GM19023 (cell line): ENCODE data around the gene TMEM141.

Experiments used
- ATAC-seq: cut with Tn5 transposase; IDR thresholded peaks from one replicate; pipeline ENCODE4 v1.9.1; 2021; ENCODE audit warnings: mild to moderate bottlenecking, moderate library complexity; ENCODE audit not compliant: unreplicated experiment

Gene TMEM141

GRCh38 chr9:136790640-136791515 lies at the start of gene TMEM141:
Gene TMEM141, plus strand, starts transcription at chr9:136791344. Its CDS starts 27 bp downstream, at chr9:136791371.
- peak; percentile 85 for ATAC-seq

- ATAC-seq = no peak
Measured at GRCh38 chr9:136741883-136742571, 49.1 kb upstream of the TMEM141 start.

GRCh38 chr9:136742591-136743391 lies 48.4 kb upstream of the TMEM141 start, which contains the start of gene LCN10:
Gene LCN10, minus strand, starts transcription at chr9:136742940. Its CDS starts 37 bp downstream, at chr9:136742903.
- no peak for ATAC-seq

GRCh38 chr9:136743639-136744211 lies 47.4 kb upstream of the TMEM141 start:
- no peak for ATAC-seq

- ATAC-seq = no peak
Measured at GRCh38 chr9:136744773-136745172, 46.4 kb upstream of the TMEM141 start.

- ATAC-seq = no peak
Measured at GRCh38 chr9:136745389-136746154, 45.6 kb upstream of the TMEM141 start.

- no peak for ATAC-seq
Measured at GRCh38 chr9:136746155-136746490, 45.0 kb upstream of the TMEM141 start.

- no peak for ATAC-seq
Measured at GRCh38 chr9:136746621-136747020, 44.5 kb upstream of the TMEM141 start.

- ATAC-seq = no peak
Measured at GRCh38 chr9:136747161-136748060, 43.7 kb upstream of the TMEM141 start.

- no peak for ATAC-seq
Measured at GRCh38 chr9:136748201-136748600, 42.9 kb upstream of the TMEM141 start, which contains the start of gene LCN6. Gene LCN6, minus strand, starts transcription at chr9:136748525. Its CDS starts 42 bp downstream, at chr9:136748483.

- no peak for ATAC-seq
Measured at GRCh38 chr9:136748666-136749611, 42.2 kb upstream of the TMEM141 start.

- ATAC-seq = no peak
Measured at GRCh38 chr9:136750526-136750925, 40.6 kb upstream of the TMEM141 start.

GRCh38 chr9:136751244-136751643 lies 39.9 kb upstream of the TMEM141 start:
- no peak for ATAC-seq

- ATAC-seq = no peak
Measured at GRCh38 chr9:136751814-136752213, 39.3 kb upstream of the TMEM141 start.

GRCh38 chr9:136753371-136754058 lies 37.6 kb upstream of the TMEM141 start:
- ATAC-seq = no peak

GRCh38 chr9:136754059-136754572 lies 37.0 kb upstream of the TMEM141 start:
- ATAC-seq = no peak
